Small intestine (tissue), 7 donors: ENCODE results near the gene GPR157. TPM values are rescaled to one million over a fixed set of nuclear protein-coding genes. Genes with fewer than 3 reads are reported as not detected.

ENCODE experiments used
- DNase-seq, 2 donors: peaks; one replicate each; pipeline versions ENCODE4 v3.0.0 to v3.0.0-alpha.2; 2013
- FAIRE-seq: peaks from 2 replicates; lab custom pipeline; 2012; peaks lifted over from hg19 to GRCh38; lab: Jason Lieb, UNC
- H3K27ac ChIP-seq, 3 donors: one replicate each; pipeline ENCODE4 v1.5.1; 2013; ENCODE audit warnings: low read length in 2 of 3, mild to moderate bottlenecking in 2 of 3, control low read depth in 1 of 3, inconsistent platforms in 1 of 3, low read depth in 1 of 3, moderate library complexity in 1 of 3
- H3K27me3 ChIP-seq, 3 donors: one replicate each; pipeline ENCODE4 v1.6.1; 2013; ENCODE audit warnings: low read length in 3 of 3, inconsistent platforms in 1 of 3; ENCODE audit not compliant: control insufficient read depth in 3 of 3, insufficient read depth in 3 of 3
- H3K36me3 ChIP-seq, 3 donors: one replicate each; pipeline ENCODE4 v1.6.1; 2013; ENCODE audit warnings: low read length in 3 of 3, inconsistent platforms in 1 of 3, low read depth in 1 of 3, mild to moderate bottlenecking in 1 of 3, moderate library complexity in 1 of 3; ENCODE audit not compliant: control insufficient read depth in 3 of 3, insufficient read depth in 2 of 3
- H3K4me1 ChIP-seq, 3 donors: one replicate each; pipeline ENCODE4 v1.6.1; 2013; ENCODE audit warnings: low read length in 2 of 3, inconsistent platforms in 1 of 3, low read depth in 1 of 3, mild to moderate bottlenecking in 1 of 3, moderate library complexity in 1 of 3; ENCODE audit not compliant: control insufficient read depth in 3 of 3, insufficient read depth in 2 of 3
- H3K4me3 ChIP-seq, 3 donors: one replicate each; pipeline ENCODE4 v1.5.1; 2013; ENCODE audit warnings: low read length in 3 of 3, control low read depth in 1 of 3, inconsistent platforms in 1 of 3, low read depth in 1 of 3, mild to moderate bottlenecking in 1 of 3, moderate library complexity in 1 of 3
- H3K9me3 ChIP-seq, 2 donors: one replicate each; pipeline ENCODE4 v1.6.1; 2013; ENCODE audit warnings: low read depth in 1 of 2, low read length in 1 of 2; ENCODE audit not compliant: control insufficient read depth in 2 of 2, insufficient read depth in 1 of 2
- WGBS, 3 donors: extraction: QIAGEN DNeasy Blood & Tissue Kit; methylation state at CpG; one replicate each; pipeline ENCODE4 v1.1.7; 2013; 5-methylcytosine and 5-hydroxymethylcytosine counted together
- polyA plus RNA-seq, 4 donors: library from polyadenylated mRNA; stranded (reverse) in 3 of 4; unstranded in 1 of 4; fragments of 200-250 nt in 3 of 4; fragments of 120-200 nt in 1 of 4; gene quantifications; one replicate each; pipeline versions ENCODE4 v1.2.1 to v1.2.3, GENCODE V29; 2013
- donor health status: healthy with polysubstance abuse.
- donor health status: control.
- donor health status: control.
- donor health status: Bipolar disorder and iron deficiency.
- donor health status: healthy.

The GPR157 gene
- polyA plus RNA-seq, 4 donors = 1.1 to 35.2 (median 1.8) TPM

DNA sequence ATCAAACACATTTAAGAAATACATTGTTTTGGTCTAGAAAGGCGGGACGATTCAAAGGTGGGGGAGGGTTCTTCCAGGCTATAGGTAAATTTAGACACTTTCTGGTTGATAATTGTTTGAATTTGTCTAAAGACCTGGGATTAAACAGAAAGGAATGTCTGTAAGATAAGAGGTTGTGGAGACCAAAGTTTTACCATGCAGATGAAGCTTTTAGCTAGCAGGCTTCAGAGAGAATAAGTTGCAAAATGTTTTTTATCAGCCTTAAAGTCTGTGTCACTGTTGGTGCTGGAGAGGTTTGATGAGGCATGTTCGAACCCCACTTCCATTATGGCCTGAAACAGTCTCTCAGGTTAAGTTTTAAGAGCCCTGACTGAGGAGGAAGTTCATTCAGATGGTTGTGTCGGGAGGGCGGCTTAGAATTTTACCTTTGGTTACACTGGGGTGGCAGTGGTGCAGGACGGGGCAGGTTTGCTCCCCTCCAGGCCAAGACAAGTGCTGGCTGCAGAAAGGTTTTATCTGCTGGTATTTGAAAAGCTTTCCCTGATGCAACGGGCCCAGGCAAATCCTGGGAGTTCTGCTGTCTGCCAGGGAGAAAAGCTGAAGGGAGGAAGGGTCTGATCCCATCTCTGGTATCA is 43.5 kb downstream of the GPR157 start:
- no peak overlapping the region for H3K27ac ChIP-seq
- DNase-seq (no peak), FAIRE-seq (no peak)
- no peaks in the 10 kb centered on the region for H3K36me3 ChIP-seq
- H3K4me3 ChIP-seq = no peak overlapping the region
- H3K9me3 ChIP-seq = peaks cover 0 to 7% of the 10 kb centered on the region in 2 donors
- peaks cover 0 to 22% (median 3%) of the 10 kb centered on the region in 3 donors for H3K4me1 ChIP-seq
- no peaks in the 10 kb centered on the region for H3K27me3 ChIP-seq
- 81 to 87% (median 83%) methylated on average over 7 of the region's 7 CpGs for WGBS, 3 donors

DNA sequence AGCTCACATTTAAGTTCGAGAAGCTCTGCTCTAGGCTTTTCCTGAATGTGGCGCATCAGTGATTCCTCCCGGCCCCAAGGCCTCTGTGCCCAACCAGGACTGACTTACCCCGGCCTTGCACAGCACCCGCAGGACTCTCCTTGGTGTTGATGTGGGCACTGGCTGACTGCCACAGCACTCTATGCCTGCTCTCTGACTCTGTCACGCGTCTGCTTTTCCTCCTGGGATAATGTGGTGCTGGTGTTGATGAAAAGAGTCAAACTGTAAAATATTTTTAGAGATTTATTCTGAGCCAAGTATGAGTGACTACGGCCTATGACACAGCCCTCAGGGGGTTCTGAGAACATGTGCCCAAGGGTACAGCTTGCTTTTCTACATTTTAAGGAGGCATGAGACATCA is 44.0 kb downstream of the GPR157 start:
- FAIRE-seq = no peak
- Histone ChIP-seq H3K4me1 (peaks cover 2 to 27% (median 3%) of the 10 kb centered on the region in 3 donors), H3K36me3 (no peaks in the 10 kb centered on the region), H3K27me3 (no peaks in the 10 kb centered on the region), H3K9me3 (peaks cover 0 to 7% of the 10 kb centered on the region in 2 donors), H3K4me3 (no peak overlapping the region), H3K27ac (no peak overlapping the region)
- WGBS, 3 donors = 85 to 95% (median 87%) methylated on average over 8 of the region's 8 CpGs
- no peak for DNase-seq

DNA sequence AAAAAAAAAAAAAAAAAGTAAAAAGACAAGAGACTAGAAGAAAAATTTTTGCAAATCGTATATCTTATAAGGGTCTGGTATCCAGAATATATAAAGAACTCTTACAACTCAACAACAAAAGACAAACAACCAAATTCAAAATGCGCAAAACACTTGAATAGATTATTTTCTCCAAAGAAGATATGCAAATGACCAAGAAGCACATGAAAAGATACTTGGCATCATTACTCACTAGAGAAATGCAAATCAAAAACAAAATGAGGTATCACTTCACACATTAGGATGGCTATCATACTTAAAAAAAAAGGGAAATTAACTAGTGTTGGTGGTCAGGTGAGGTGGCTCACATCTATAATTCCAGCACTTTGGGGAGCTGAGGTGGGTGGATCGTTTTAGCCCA is 47.4 kb downstream of the GPR157 start:
- FAIRE-seq = no peak
- Histone ChIP-seq H3K36me3 (no peaks in the 10 kb centered on the region), H3K27ac (no peak overlapping the region), H3K4me3 (no peak overlapping the region), H3K4me1 (peaks cover 3 to 47% (median 4%) of the 10 kb centered on the region in 3 donors), H3K9me3 (peaks cover 0 to 1% of the 10 kb centered on the region in 2 donors), H3K27me3 (no peaks in the 10 kb centered on the region)
- 85 to 95% (median 90%) methylated on average over 3 of the region's 3 CpGs for WGBS, 3 donors
- no peak for DNase-seq

DNA sequence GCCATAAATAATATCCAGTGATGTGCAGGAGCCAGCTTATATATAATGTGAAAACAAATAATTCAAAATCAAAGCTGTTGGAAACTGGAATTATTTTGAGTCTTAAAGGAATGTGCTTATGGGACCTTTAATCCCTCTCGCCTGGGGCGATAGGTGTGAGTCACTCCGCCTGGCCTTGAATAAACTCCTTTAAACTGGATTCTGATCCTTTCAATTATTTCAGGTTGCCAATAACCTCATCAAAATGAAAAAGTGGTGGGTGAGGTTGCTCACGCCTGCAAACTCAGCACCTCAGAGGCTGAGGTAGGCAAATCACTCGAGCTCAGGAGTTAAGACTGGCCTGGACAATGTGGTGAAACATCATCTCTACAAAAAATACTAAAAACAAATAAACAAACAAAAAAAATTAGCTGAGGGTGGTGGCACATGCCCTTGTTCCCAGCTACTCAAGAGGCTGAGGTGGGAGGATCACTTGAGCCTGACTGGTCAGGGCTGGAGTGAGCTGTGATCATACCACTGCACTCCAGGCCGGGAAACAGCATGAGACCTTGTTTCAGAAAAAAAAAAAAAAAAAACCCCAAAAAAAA is 48.1 kb downstream of the GPR157 start:
- no peak for FAIRE-seq
- H3K27ac ChIP-seq = peak overlapping the region in 2 of 3 donors; percentile 2 to 57

DNA sequence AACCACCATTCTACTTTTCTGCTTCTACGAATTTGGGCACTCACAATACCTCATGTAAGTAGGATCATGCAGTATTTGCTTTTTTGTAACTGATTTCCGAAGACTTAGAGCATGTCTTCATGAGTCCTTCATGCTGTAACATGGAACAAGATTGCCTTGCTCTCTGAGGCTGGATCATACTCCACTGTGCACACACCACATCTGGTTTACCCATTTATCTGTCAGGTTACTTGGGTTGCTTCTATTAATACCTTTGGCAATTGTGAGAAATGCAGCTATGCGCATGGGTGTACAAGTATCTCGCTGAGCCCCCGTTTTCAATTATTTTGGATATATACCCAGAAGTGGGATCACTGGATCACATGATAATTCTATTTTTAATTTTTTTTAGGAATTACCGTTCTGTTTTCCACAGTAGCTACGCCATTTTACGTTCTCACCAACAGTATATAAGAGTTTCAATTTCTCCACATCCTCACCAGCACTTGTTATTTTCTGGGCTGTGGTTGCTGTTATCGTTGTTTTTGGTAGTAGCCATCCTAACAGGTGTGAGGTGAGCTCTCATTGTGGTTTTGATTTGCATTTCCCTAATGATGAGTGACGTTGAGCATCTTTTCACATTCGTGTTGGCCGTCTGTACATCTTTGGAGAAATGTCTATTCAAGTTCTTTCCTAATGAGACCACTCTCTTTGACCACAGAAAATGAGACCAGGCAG is 48.8 kb downstream of the GPR157 start:
- Histone ChIP-seq H3K36me3 (no peaks in the 10 kb centered on the region), H3K27ac (peak overlapping the region; percentile 29 to 94 (median 69)), H3K9me3 (no peaks in the 10 kb centered on the region), H3K27me3 (no peaks in the 10 kb centered on the region), H3K4me1 (peaks cover 3 to 36% (median 6%) of the 10 kb centered on the region in 3 donors), H3K4me3 (no peak overlapping the region)
- no peak for DNase-seq
- WGBS, 3 donors = 77 to 90% (median 78%) methylated on average over 12 of the region's 12 CpGs
- no peak for FAIRE-seq

More for the DNA sequence above, 48.1 kb downstream of the GPR157 start:
- DNase-seq = peak; percentile 55 to 74
- Histone ChIP-seq H3K27me3 (no peaks in the 10 kb centered on the region), H3K4me3 (no peak overlapping the region), H3K9me3 (no peaks in the 10 kb centered on the region), H3K4me1 (peaks cover 3 to 42% (median 4%) of the 10 kb centered on the region in 3 donors), H3K36me3 (no peaks in the 10 kb centered on the region)
- WGBS, 3 donors = 40 to 73% (median 50%) methylated on average over 6 of the region's 6 CpGs

DNA sequence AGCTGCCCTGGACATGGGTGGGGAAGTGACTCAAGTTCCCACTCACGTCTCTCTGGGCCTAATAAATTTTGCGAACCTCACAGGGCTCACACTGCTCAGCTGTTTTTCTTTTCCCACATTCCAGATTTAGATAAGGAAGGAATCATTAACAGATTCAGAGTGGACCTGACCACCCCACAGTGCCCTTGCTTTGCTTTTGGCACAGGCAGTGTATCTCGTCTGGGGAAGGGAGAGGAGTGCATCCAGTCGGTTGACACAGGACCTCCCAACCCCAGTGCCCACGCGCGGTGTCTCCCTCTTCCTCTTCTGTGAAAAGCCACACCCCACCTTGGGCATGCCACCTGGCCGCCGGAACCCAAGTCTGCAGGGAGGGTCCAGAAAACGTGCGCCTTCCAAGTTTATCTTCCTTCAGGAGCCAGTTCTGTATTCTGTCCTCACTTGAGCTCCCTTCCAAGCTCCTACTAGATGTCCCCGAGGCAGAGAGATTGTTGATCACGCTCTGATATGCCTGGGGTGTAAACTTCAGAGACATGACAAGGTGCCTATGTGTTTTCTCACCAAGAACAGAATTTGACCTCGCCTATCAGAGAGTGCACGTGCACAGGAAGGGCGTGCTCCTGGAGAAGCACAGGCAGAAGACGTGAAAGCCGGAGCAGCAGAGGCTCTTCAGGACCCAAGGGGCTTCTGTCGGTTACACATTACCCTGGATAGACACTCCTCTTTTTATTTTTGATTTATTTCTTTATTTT is 50.0 kb downstream of the GPR157 start:
- H3K27me3 ChIP-seq = no peaks in the 10 kb centered on the region
- no peaks in the 10 kb centered on the region for H3K9me3 ChIP-seq
- H3K4me1 ChIP-seq = peaks cover 3 to 32% (median 6%) of the 10 kb centered on the region in 3 donors
- DNase-seq (peak; percentile 93 to 97), FAIRE-seq (no peak)
- H3K36me3 ChIP-seq = no peaks in the 10 kb centered on the region
- 13 to 50% (median 23%) methylated on average over 19 of the region's 19 CpGs for WGBS, 3 donors
- H3K4me3 ChIP-seq = no peak overlapping the region
- H3K27ac ChIP-seq = peak overlapping the region; percentile 83 to 94 (median 92)

DNA sequence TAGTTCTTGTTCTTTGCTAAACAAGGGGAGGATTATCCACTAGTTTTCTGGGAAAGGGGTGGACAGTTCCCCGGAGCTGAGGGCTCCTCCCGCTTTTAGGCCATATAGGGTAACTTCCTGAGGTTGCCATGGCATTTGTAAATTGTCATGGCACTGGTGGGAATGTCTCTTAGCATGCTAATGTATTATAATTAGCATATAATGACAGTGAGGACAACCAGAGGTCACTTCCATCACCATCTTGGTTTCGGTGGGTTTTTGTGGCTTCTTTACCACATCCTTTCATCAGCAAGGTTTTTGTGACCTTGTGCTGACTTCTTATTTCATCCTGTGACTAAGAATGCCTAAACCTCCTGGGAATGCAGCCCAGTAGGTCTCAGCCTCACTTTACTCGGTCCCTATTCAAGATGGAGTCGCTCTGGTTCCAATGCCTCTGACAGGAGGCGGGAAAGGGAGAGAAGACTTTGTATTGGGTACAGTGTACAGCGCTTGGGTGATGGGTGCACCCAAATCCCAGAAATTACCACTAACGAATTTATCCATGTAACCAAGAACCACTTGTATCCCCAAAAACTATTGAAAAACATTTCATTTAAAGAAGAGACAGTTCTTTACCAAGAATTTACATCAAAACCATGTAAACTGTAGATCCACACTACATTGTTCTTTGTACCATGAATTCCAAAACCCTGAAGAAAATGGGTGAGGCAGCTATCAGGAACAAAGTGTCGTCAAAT is 50.7 kb downstream of the GPR157 start:
- Histone ChIP-seq H3K4me3 (no peak overlapping the region), H3K4me1 (peaks cover 3 to 32% (median 6%) of the 10 kb centered on the region in 3 donors), H3K27me3 (no peaks in the 10 kb centered on the region), H3K9me3 (no peaks in the 10 kb centered on the region), H3K36me3 (no peaks in the 10 kb centered on the region), H3K27ac (peak overlapping the region; percentile 87 to 94 (median 92))
- DNase-seq (no peak), FAIRE-seq (no peak)
- 69 to 72% (median 71%) methylated on average over 9 of the region's 9 CpGs for WGBS, 3 donors
